ENCODE results near the gene ARHGEF17.
A peak's percentile ranks its signal among the peaks of the same experiment; 100 is the strongest.

The ARHGEF17 gene

DNA sequence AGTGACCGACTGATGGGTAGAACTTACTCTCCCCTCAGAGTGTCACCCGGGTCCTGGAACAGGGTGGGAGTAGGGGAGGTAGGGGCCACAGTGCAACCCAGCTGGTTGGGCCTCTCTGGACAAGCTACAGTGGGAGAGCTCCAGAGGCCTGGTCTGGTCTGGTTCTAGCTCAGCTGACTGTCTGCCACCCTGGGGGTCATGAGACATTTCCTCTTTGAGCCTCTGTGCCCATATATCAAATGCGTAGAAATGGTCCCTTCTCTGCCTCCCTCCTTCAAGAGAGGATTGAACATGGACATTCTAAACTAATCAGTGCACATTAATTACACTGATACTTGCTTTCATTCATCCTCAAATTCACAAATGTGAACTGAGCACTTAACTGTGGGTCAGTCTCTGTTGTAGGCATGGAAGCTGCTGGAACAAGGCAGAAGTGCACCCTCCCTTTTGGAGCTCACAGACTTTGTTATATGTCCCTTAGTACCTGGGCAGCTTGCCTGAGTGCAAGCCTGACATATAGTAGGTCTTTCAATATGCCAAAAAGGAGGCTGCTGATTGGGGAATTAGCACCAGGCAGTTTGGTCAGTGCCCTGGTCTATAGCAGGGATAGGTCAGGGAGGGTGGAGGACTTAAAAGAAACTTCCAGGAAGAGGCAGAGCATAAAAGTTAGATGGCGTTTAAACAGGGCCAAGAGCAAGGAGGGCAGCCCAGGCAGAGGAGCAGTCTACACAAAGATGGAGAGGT is 25.7 kb downstream of the ARHGEF17 start:
- H3K4me3 ChIP-seq (ENCODE audit: low read length), result no peak overlapping the region
- no peak for DNase-seq
- no peaks in the 10 kb centered on the region for H3F3A ChIP-seq (ENCODE audit: insufficient read depth, low read length)
- H3K27me3 ChIP-seq (replicated peaks; ENCODE audit: insufficient read depth, low read length), result no peaks in the 10 kb centered on the region
- H3K9me3 ChIP-seq (replicated peaks; ENCODE audit: insufficient read depth, low read length), result no peaks in the 10 kb centered on the region
- no peaks in the 10 kb centered on the region for H3K79me2 ChIP-seq (ENCODE audit: low read length)
- no peaks in the 10 kb centered on the region for H3K9me2 ChIP-seq (replicated peaks; ENCODE audit: insufficient read depth, low read length)
- TF ChIP-seq, protein P1, sequence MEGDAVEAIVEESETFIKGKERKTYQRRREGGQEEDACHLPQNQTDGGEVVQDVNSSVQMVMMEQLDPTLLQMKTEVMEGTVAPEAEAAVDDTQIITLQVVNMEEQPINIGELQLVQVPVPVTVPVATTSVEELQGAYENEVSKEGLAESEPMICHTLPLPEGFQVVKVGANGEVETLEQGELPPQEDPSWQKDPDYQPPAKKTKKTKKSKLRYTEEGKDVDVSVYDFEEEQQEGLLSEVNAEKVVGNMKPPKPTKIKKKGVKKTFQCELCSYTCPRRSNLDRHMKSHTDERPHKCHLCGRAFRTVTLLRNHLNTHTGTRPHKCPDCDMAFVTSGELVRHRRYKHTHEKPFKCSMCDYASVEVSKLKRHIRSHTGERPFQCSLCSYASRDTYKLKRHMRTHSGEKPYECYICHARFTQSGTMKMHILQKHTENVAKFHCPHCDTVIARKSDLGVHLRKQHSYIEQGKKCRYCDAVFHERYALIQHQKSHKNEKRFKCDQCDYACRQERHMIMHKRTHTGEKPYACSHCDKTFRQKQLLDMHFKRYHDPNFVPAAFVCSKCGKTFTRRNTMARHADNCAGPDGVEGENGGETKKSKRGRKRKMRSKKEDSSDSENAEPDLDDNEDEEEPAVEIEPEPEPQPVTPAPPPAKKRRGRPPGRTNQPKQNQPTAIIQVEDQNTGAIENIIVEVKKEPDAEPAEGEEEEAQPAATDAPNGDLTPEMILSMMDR (IDR thresholded peaks at IDR 0.05; ENCODE audit: low read length), result no peak
- TF ChIP-seq EZH2 (optimal IDR thresholded peaks at IDR 0.05; ENCODE audit: low read depth, low read length), result no peak
- no peak for TF ChIP-seq EZH2phosphoT487 (IDR thresholded peaks at IDR 0.05; ENCODE audit: low read length)
- no peaks in the 10 kb centered on the region for H4K20me1 ChIP-seq (ENCODE audit: insufficient read depth, low read length)
- no peak overlapping the region for H3K27ac ChIP-seq (ENCODE audit: low read length)
- no peaks in the 10 kb centered on the region for H3K36me3 ChIP-seq (replicated peaks; ENCODE audit: insufficient read depth, low read length)
- no peaks in the 10 kb centered on the region for H3K4me1 ChIP-seq (ENCODE audit: low read length)
- no peak overlapping the region for H3K9ac ChIP-seq (ENCODE audit: low read length)
- no peak overlapping the region for H2AFZ ChIP-seq (ENCODE audit: low read length)
- no peak overlapping the region for H3K4me2 ChIP-seq (ENCODE audit: low read depth, low read length)

GRCh38 chr11:73334384-73335203 is 26.5 kb downstream of the ARHGEF17 start:
- Histone ChIP-seq H3K9ac (ENCODE audit: low read length) (no peak overlapping the region), H3K4me2 (ENCODE audit: low read depth, low read length) (no peak overlapping the region), H3K9me3 (replicated peaks; ENCODE audit: insufficient read depth, low read length) (no peaks in the 10 kb centered on the region), H4K20me1 (ENCODE audit: insufficient read depth, low read length) (no peaks in the 10 kb centered on the region), H3K27ac (ENCODE audit: low read length) (no peak overlapping the region), H3K79me2 (ENCODE audit: low read length) (no peaks in the 10 kb centered on the region), H3K9me2 (replicated peaks; ENCODE audit: insufficient read depth, low read length) (no peaks in the 10 kb centered on the region), H3F3A (ENCODE audit: insufficient read depth, low read length) (no peaks in the 10 kb centered on the region), H3K27me3 (replicated peaks; ENCODE audit: insufficient read depth, low read length) (no peaks in the 10 kb centered on the region), H3K4me1 (ENCODE audit: low read length) (no peaks in the 10 kb centered on the region), H2AFZ (ENCODE audit: low read length) (no peak overlapping the region), H3K4me3 (ENCODE audit: low read length) (no peak overlapping the region), H3K36me3 (replicated peaks; ENCODE audit: insufficient read depth, low read length) (no peaks in the 10 kb centered on the region)
- DNase-seq, result no peak
- TF ChIP-seq EZH2 (optimal IDR thresholded peaks at IDR 0.05; ENCODE audit: low read depth, low read length) (no peak), EZH2phosphoT487 (IDR thresholded peaks at IDR 0.05; ENCODE audit: low read length) (no peak)
- TF ChIP-seq, protein P1 (IDR thresholded peaks at IDR 0.05; ENCODE audit: low read length), result no peak

GRCh38 chr11:73335204-73335923 is 27.3 kb downstream of the ARHGEF17 start:
- H3K9me3 ChIP-seq (replicated peaks; ENCODE audit: insufficient read depth, low read length), result no peaks in the 10 kb centered on the region
- H4K20me1 ChIP-seq (ENCODE audit: insufficient read depth, low read length), result no peaks in the 10 kb centered on the region
- DNase-seq, result peak; percentile 68
- no peak overlapping the region for H2AFZ ChIP-seq (ENCODE audit: low read length)
- no peak overlapping the region for H3K27ac ChIP-seq (ENCODE audit: low read length)
- no peaks in the 10 kb centered on the region for H3K36me3 ChIP-seq (replicated peaks; ENCODE audit: insufficient read depth, low read length)
- H3K27me3 ChIP-seq (replicated peaks; ENCODE audit: insufficient read depth, low read length), result no peaks in the 10 kb centered on the region
- H3K79me2 ChIP-seq (ENCODE audit: low read length), result no peaks in the 10 kb centered on the region
- no peaks in the 10 kb centered on the region for H3K4me1 ChIP-seq (ENCODE audit: low read length)
- no peaks in the 10 kb centered on the region for H3F3A ChIP-seq (ENCODE audit: insufficient read depth, low read length)
- TF ChIP-seq EZH2 (optimal IDR thresholded peaks at IDR 0.05; ENCODE audit: low read depth, low read length), result no peak
- TF ChIP-seq EZH2phosphoT487 (IDR thresholded peaks at IDR 0.05; ENCODE audit: low read length), result no peak
- TF ChIP-seq, protein P1 (IDR thresholded peaks at IDR 0.05; ENCODE audit: low read length), result peak; percentile 98
- H3K4me3 ChIP-seq (ENCODE audit: low read length), result no peak overlapping the region
- H3K9me2 ChIP-seq (replicated peaks; ENCODE audit: insufficient read depth, low read length), result no peaks in the 10 kb centered on the region
- H3K9ac ChIP-seq (ENCODE audit: low read length), result no peak overlapping the region
- H3K4me2 ChIP-seq (ENCODE audit: low read depth, low read length), result no peak overlapping the region

All from MM.1S (cell line).